ENCODE measurements around the gene DTX4. TPM values are rescaled to one million over a fixed set of nuclear protein-coding genes. Genes with fewer than 3 reads are reported as not detected.

DTX4 gene
- total RNA-seq, 2 experiments from 2014 or later, result 0.12 to 0.28 TPM

DNA sequence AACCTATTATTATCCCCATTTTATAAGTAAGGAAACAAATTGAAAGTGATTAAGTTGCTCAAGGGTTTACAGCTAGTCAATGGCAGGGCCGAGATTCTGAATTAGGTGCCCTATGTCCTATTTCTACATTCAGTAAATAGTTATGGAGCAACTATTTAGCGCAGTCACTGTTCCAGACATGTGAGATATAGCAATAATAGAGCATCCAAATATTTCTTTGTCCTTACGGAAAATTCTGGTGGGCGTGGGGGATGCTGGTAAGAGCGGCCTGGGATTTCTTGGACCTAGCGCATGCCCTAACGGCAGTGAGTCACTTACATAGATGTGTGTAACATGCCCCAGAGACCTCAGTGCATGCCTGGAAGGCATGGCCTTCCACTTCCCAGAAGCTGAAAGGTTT is 4.4 kb downstream of the DTX4 start:
- H3K27ac Mint-ChIP-seq, result no peak overlapping the region
- peaks cover 26% of the 10 kb centered on the region for H3K27me3 Mint-ChIP-seq
- no peak overlapping the region for H3K4me3 Mint-ChIP-seq
- DNase-seq (no peak), ATAC-seq (no peak)
- CTCF ChIA-PET, result interaction anchor here (2.6 kb wide), 1 partner anchor 10 kb away, joined by 16 read pairs; no protein-coding TSS in a partner anchor
- H3K4me1 Mint-ChIP-seq, result peaks cover 9% of the 10 kb centered on the region
- H3K9me3 Mint-ChIP-seq (ENCODE audit: low read depth), result peaks cover 4% of the 10 kb centered on the region
- no peaks in the 10 kb centered on the region for H3K36me3 Mint-ChIP-seq

GRCh38 chr11:59178402-59178801 is 6.5 kb downstream of the DTX4 start:
- no peak for DNase-seq
- no peak overlapping the region for H3K27ac Mint-ChIP-seq
- H3K4me1 Mint-ChIP-seq, result peaks cover 3% of the 10 kb centered on the region
- H3K36me3 Mint-ChIP-seq, result no peaks in the 10 kb centered on the region
- CTCF ChIA-PET, result interaction anchor here (1.2 to 1.4 kb wide), 3 partner anchors 8 to 20 kb away, joined by 3 to 6 read pairs (median 4); no protein-coding TSS in a partner anchor
- peaks cover 18% of the 10 kb centered on the region for H3K27me3 Mint-ChIP-seq
- peaks cover 4% of the 10 kb centered on the region for H3K9me3 Mint-ChIP-seq (ENCODE audit: low read depth)
- no peak for ATAC-seq
- H3K4me3 Mint-ChIP-seq, result no peak overlapping the region

GRCh38 chr11:59179121-59179520 is 7.2 kb downstream of the DTX4 start:
- no peak overlapping the region for H3K4me3 Mint-ChIP-seq
- no peaks in the 10 kb centered on the region for H3K36me3 Mint-ChIP-seq
- no peak overlapping the region for H3K27ac Mint-ChIP-seq
- ATAC-seq (no peak), DNase-seq (no peak)
- CTCF ChIA-PET, result interaction anchor here (1.3 to 1.4 kb wide), 2 partner anchors 9 to 21 kb away, joined by 4 to 6 read pairs; no protein-coding TSS in a partner anchor
- peaks cover 4% of the 10 kb centered on the region for H3K9me3 Mint-ChIP-seq (ENCODE audit: low read depth)
- peaks cover 11% of the 10 kb centered on the region for H3K27me3 Mint-ChIP-seq
- H3K4me1 Mint-ChIP-seq, result peaks cover 1% of the 10 kb centered on the region

DNA sequence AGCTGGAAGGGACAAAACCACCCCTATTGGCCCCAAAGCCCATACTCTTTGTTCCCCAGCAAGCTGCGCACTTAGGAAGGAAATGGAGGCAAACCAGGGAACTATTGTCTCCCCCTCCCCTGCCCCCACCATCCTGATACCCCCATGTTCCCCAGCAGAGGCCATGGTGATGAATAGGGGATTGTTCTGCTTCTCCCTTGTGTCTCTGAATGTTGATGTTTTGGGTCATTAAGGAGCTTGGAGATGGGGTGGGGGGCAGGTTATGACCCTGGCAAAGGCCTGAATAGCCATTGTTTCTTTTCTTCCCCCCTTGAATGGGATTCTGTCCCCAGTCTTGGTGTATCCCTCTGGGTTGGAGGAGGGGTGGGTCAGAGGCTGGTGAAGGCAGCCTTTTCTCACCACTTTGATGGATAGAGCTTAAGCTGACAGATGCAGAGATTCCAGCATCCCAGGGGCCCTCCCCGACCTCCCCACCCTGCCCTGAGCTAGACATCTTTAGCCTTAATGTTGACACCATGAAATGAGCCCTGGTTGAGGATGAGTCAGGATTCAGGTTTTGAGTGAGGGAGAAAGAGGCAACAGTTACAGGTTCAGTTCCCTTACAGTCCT is 8.3 kb downstream of the DTX4 start:
- CTCF ChIA-PET, result interaction anchor here (1.5 to 5.2 kb wide), 2 partner anchors 9 to 15 kb away, joined by 3 to 31 read pairs; partner anchors contain the start of gene DTX4
- no peak overlapping the region for H3K4me3 Mint-ChIP-seq
- no peak for ATAC-seq

GRCh38 chr11:59180907-59181306 is 9.0 kb downstream of the DTX4 start:
- Mint-ChIP-seq H3K36me3 (no peaks in the 10 kb centered on the region), H3K27ac (no peak overlapping the region), H3K4me1 (no peaks in the 10 kb centered on the region), H3K27me3 (no peaks in the 10 kb centered on the region), H3K4me3 (no peak overlapping the region), H3K9me3 (ENCODE audit: low read depth) (peaks cover 4% of the 10 kb centered on the region)
- CTCF ChIA-PET, result interaction anchor here (1.5 to 5.2 kb wide), 2 partner anchors 9 to 14 kb away, joined by 3 to 31 read pairs; partner anchors contain the start of gene DTX4
- DNase-seq (no peak), ATAC-seq (no peak)

More for the DNA sequence above, 8.3 kb downstream of the DTX4 start:
- no peak overlapping the region for H3K27ac Mint-ChIP-seq
- peaks cover 4% of the 10 kb centered on the region for H3K9me3 Mint-ChIP-seq (ENCODE audit: low read depth)
- no peaks in the 10 kb centered on the region for H3K4me1 Mint-ChIP-seq
- H3K27me3 Mint-ChIP-seq, result peaks cover 1% of the 10 kb centered on the region
- no peak for DNase-seq
- H3K36me3 Mint-ChIP-seq, result no peaks in the 10 kb centered on the region

GRCh38 chr11:59181746-59182456 is 10.0 kb downstream of the DTX4 start:
- Mint-ChIP-seq H3K36me3 (no peaks in the 10 kb centered on the region), H3K27me3 (no peaks in the 10 kb centered on the region), H3K9me3 (ENCODE audit: low read depth) (peaks cover 4% of the 10 kb centered on the region), H3K4me3 (no peak overlapping the region), H3K27ac (no peak overlapping the region), H3K4me1 (no peaks in the 10 kb centered on the region)
- CTCF ChIA-PET, result interaction anchor here (5.2 kb wide), 1 partner anchor 10 kb away, joined by 31 read pairs; the partner anchor contains the start of gene DTX4
- no peak for ATAC-seq
- no peak for DNase-seq

GRCh38 chr11:59182457-59183151 is 10.7 kb downstream of the DTX4 start:
- Mint-ChIP-seq H3K27me3 (no peaks in the 10 kb centered on the region), H3K4me1 (no peaks in the 10 kb centered on the region), H3K27ac (no peak overlapping the region), H3K36me3 (no peaks in the 10 kb centered on the region), H3K4me3 (no peak overlapping the region), H3K9me3 (ENCODE audit: low read depth) (peaks cover 4% of the 10 kb centered on the region)
- CTCF ChIA-PET, result interaction anchor here (5.2 kb wide), 1 partner anchor 11 kb away, joined by 31 read pairs; the partner anchor contains the start of gene DTX4
- ATAC-seq, result no peak
- no peak for DNase-seq

DNA sequence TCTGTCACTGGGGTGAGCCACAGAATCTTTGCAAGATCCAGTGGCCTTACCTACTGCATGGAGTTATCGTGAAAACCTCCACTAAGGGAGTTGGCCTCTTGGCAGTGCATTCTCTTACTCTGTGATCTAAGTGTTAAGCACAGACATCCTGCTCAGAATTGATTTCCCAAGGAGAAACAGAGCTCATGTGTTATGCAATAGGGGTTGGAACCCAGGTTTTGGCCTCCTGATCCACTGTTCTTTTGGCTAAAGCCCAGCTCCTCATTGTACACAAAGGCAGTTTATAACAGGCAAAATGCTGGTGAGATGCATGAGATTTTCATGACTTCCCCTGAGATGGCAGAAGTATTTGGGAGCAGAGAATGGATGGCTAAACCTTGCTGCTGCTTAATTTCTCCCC is 11.8 kb downstream of the DTX4 start:
- H3K4me3 Mint-ChIP-seq, result no peak overlapping the region
- H3K27me3 Mint-ChIP-seq, result peaks cover 3% of the 10 kb centered on the region
- H3K36me3 Mint-ChIP-seq, result no peaks in the 10 kb centered on the region
- H3K27ac Mint-ChIP-seq, result no peak overlapping the region
- ATAC-seq (no peak), DNase-seq (no peak)
- CTCF ChIA-PET, result interaction anchor here (5.2 kb wide), 1 partner anchor 12 kb away, joined by 31 read pairs; the partner anchor contains the start of gene DTX4
- peaks cover 4% of the 10 kb centered on the region for H3K9me3 Mint-ChIP-seq (ENCODE audit: low read depth)
- no peaks in the 10 kb centered on the region for H3K4me1 Mint-ChIP-seq

DNA sequence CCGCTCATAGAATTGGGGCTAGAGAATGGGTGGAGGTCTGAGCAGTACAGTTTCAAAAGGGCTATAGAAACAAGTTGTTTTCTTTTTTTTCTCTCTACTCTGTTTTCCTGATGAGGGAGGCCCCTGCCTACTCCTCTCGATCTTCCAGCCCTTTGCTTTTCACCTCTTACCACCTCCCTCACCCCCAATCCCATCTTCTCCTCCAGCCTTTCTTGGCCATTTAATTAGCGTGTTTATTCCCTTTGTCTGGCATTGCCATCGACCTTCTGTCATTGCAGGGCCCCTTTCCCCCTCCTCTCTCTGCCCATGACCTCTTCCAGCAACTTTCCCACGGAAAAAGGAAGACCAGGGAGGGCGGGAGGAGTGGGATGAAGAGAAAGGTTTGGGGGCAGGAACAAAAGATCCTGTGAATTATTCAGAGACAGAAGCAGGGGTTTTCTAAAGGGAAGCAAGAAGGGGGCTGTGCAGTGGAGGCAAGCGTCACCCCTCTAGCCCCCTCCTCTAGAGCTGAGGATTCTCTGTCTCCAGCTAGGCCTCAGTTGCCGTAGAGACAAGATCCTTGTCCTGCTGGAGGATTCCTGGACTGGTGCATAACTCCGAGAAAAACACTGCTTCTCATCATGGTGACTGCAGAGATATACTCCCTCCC is 12.9 kb downstream of the DTX4 start:
- Mint-ChIP-seq H3K27me3 (peaks cover 3% of the 10 kb centered on the region), H3K4me1 (no peaks in the 10 kb centered on the region), H3K27ac (no peak overlapping the region), H3K4me3 (no peak overlapping the region), H3K36me3 (no peaks in the 10 kb centered on the region), H3K9me3 (ENCODE audit: low read depth) (peaks cover under 1% of the 10 kb centered on the region)
- CTCF ChIA-PET, result interaction anchor here (0.8 to 5.2 kb wide), 6 partner anchors 10 to 244 kb away, joined by 3 to 57 read pairs (median 24); partner anchors contain the start of gene DTX4
- no peak for ATAC-seq
- no peak for DNase-seq

DNA sequence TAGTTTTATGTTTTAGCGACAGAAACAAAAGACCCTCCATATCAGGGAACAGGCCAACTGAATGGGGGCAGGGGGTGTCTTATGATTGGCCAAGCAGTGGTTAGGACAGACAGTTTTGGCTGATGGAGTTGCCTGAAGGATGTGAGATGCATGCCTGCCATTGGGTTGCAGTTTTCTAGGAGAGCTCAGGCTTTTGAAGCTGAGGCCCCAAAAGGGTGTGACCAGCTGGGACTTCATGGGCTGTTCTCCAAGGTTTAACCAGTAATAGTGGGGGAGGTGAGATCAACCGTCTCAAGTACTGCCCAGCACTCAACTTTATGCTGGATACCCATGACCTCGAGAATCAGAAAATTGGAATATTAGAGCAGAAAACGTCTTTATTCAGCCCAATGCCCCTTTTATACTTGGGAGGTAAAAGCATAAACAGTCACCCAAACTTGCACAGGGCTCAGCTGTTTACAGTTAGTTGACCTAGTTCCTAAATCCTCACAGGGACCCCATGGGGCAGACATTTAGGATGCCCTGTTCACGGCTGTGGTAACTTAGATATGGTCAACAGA is 13.5 kb downstream of the DTX4 start:
- Mint-ChIP-seq H3K4me3 (no peak overlapping the region), H3K36me3 (no peaks in the 10 kb centered on the region), H3K9me3 (ENCODE audit: low read depth) (no peaks in the 10 kb centered on the region), H3K4me1 (no peaks in the 10 kb centered on the region), H3K27ac (no peak overlapping the region), H3K27me3 (peaks cover 3% of the 10 kb centered on the region)
- CTCF ChIA-PET, result interaction anchor here (0.7 to 4.5 kb wide), 9 partner anchors 10 to 243 kb away, joined by 3 to 57 read pairs (median 10); partner anchors contain the start of gene DTX4
- no peak for DNase-seq
- no peak for ATAC-seq

DNA sequence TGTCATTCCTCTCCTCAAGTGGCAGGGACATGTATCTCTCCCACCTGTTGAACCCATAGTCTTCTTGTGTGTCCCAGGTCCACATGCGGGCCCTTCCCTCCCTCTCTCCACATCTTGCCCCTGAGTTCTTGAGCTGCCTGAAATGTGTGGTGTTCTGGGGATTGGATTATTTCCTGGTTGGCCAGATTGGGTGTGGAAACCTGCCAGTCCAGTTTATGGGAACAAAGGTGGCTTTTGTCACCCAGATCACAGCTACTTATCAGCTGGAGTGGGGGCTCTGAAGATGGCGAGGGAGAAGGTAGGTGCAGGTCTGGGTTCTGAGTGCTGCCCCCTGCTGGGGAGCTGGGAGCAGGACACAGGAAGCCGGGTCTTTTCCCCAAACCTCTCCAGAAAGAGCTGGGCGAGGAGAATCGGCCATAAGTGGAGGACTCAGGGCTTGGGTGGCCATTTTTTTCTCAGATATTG is 14.2 kb downstream of the DTX4 start:
- Mint-ChIP-seq H3K36me3 (no peaks in the 10 kb centered on the region), H3K4me1 (peaks cover 3% of the 10 kb centered on the region), H3K4me3 (no peak overlapping the region), H3K9me3 (ENCODE audit: low read depth) (no peaks in the 10 kb centered on the region), H3K27me3 (peaks cover 3% of the 10 kb centered on the region), H3K27ac (no peak overlapping the region)
- CTCF ChIA-PET, result interaction anchor here (0.7 to 4.5 kb wide), 14 partner anchors 8 to 243 kb away, joined by 3 to 57 read pairs (median 5); partner anchors contain the start of gene DTX4
- DNase-seq (no peak), ATAC-seq (peak; percentile 65)

DNA sequence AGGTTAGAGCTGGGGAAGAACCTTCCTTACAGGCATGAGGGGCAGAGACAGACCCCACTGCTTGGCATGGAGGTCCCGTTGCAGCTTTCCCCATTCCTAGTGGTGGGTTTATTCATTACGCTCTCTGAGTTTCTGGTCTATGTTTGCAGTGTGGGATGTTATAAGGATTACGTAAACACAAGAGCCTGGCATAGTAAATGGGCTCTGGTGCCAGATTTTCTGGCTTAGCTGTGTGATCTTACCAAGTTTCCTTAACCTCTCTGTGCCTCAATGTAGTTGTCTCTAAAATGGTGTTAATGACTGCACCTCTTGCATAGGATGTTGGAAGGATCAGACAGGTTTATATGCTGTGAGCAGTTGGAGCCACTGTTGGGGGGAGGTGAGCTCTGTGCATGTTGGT is 15.1 kb downstream of the DTX4 start:
- DNase-seq, result no peak
- peaks cover 5% of the 10 kb centered on the region for H3K27me3 Mint-ChIP-seq

More for the DNA sequence above, 15.1 kb downstream of the DTX4 start:
- H3K4me1 Mint-ChIP-seq, result peaks cover 4% of the 10 kb centered on the region
- no peak overlapping the region for H3K4me3 Mint-ChIP-seq
- H3K36me3 Mint-ChIP-seq, result no peaks in the 10 kb centered on the region
- CTCF ChIA-PET, result interaction anchor here (0.8 to 4.5 kb wide), 11 partner anchors 7 to 107 kb away, joined by 3 to 57 read pairs (median 4); partner anchors contain the start of gene DTX4
- no peak for ATAC-seq
- H3K9me3 Mint-ChIP-seq (ENCODE audit: low read depth), result no peaks in the 10 kb centered on the region
- H3K27ac Mint-ChIP-seq, result no peak overlapping the region

All from activated CD8-positive, alpha-beta memory T cell treated with anti-CD3 and anti-CD28 coated beads, Interleukin-2, amount 10 ng/mL, durations not matched to agents 7 days and 5 days (primary cell).